WTC11 (cell line): ENCODE data around the gene SNX30. TPM values are rescaled to one million over a fixed set of nuclear protein-coding genes. Genes with fewer than 3 reads are reported as not detected.

Experiments used
- ATAC-seq: fragments of 200-7000 bp; cut with Tn5 transposase; 2 replicates; pipeline ENCODE4 v1.10.0; 2021; ENCODE audit warnings: mild to moderate bottlenecking, moderate library complexity
- CTCF ChIA-PET: fragments of 300-600 bp; sonication (Branson Sonifier 250); formaldehyde crosslinking; loops from one replicate; lab custom pipeline; 2021; ENCODE audit warnings: antibody characterized with exemption; lab: Charles Lee
- POLR2A ChIA-PET: fragments of 350-600 bp; sonication (Branson Sonifier 250); formaldehyde crosslinking; loops from one replicate; lab custom pipeline; 2021; ENCODE audit warnings: antibody characterized with exemption; lab: Charles Lee
- DNase-seq: peaks from one replicate; pipeline ENCODE4 v3.0.0; 2021; ENCODE audit warnings: low spot score
- H3K27ac Mint-ChIP-seq: 2 replicates; pipeline ENCODE4 v1.8.0; 2021; ENCODE audit warnings: mixed read lengths
- H3K27me3 Mint-ChIP-seq: 2 replicates; pipeline ENCODE4 v1.8.0; 2021; ENCODE audit warnings: low read depth, mild to moderate bottlenecking, moderate library complexity, mixed read lengths
- H3K36me3 Mint-ChIP-seq: 2 replicates; pipeline ENCODE4 v1.8.0; 2021; ENCODE audit warnings: mixed read lengths
- H3K4me1 Mint-ChIP-seq: 2 replicates; pipeline ENCODE4 v1.8.0; 2022; ENCODE audit warnings: mixed read lengths
- H3K4me3 Mint-ChIP-seq: 2 replicates; pipeline ENCODE4 v1.8.0; 2021; ENCODE audit warnings: mild to moderate bottlenecking, moderate library complexity, mixed read lengths
- H3K9me3 Mint-ChIP-seq: 2 replicates; pipeline ENCODE4 v1.8.0; 2021; ENCODE audit warnings: mixed read lengths
- ELF4 ChIP-seq: sonication (generic); formaldehyde crosslinking; IDR thresholded peaks from 2 replicates; pipeline ENCODE4 v1.8.1; 2022; ENCODE audit warnings: low read depth, mild to moderate bottlenecking, moderate library complexity, missing genetic modification reagents
- ETV6 ChIP-seq: sonication (generic); formaldehyde crosslinking; IDR thresholded peaks from 2 replicates; pipeline ENCODE4 v1.8.1; 2022; ENCODE audit warnings: mild to moderate bottlenecking, missing genetic modification reagents
- GRHL2 ChIP-seq: fragments of 250-450 bp; sonication (Bioruptor Pico); IDR thresholded peaks from 2 replicates; pipeline ENCODE4 v1.8.0; 2022; ENCODE audit warnings: mild to moderate bottlenecking, moderate library complexity; ENCODE audit not compliant: insufficient replicate concordance, severe bottlenecking
- JAZF1 ChIP-seq: fragments of 250-450 bp; sonication (Bioruptor Pico); IDR thresholded peaks from 2 replicates; pipeline ENCODE4 v1.9.0; 2021; ENCODE audit warnings: moderate library complexity, mild to moderate bottlenecking, inconsistent platforms
- MYBL2 ChIP-seq: sonication (generic); formaldehyde crosslinking; IDR thresholded peaks from 2 replicates; pipeline ENCODE4 v1.8.1; 2023; ENCODE audit warnings: mild to moderate bottlenecking, moderate library complexity, missing genetic modification reagents
- NFATC4 ChIP-seq: fragments of 250-450 bp; sonication (Bioruptor Pico); IDR thresholded peaks from 2 replicates; pipeline ENCODE4 v1.9.0; 2021; ENCODE audit warnings: mild to moderate bottlenecking
- NR2C2 ChIP-seq: sonication (generic); formaldehyde crosslinking; IDR thresholded peaks from 2 replicates; pipeline ENCODE4 v1.8.0; 2022; ENCODE audit warnings: mild to moderate bottlenecking, missing genetic modification reagents
- OVOL2 ChIP-seq: fragments of 250-450 bp; sonication (Bioruptor Pico); IDR thresholded peaks from 2 replicates; pipeline ENCODE4 v1.9.0; 2021; ENCODE audit warnings: mild to moderate bottlenecking, borderline replicate concordance
- TP53 ChIP-seq: sonication (generic); formaldehyde crosslinking; IDR thresholded peaks from 2 replicates; pipeline ENCODE4 v1.8.1; 2023; ENCODE audit warnings: mild to moderate bottlenecking, missing genetic modification reagents
- ZBTB21 ChIP-seq: sonication (generic); formaldehyde crosslinking; IDR thresholded peaks from 2 replicates; pipeline ENCODE4 v1.8.1; 2023; ENCODE audit warnings: mild to moderate bottlenecking, missing genetic modification reagents, borderline replicate concordance
- ZNF121 ChIP-seq: sonication (generic); formaldehyde crosslinking; IDR thresholded peaks from 2 replicates; pipeline ENCODE4 v1.8.0; 2023; ENCODE audit warnings: missing genetic modification reagents
- ZNF317 ChIP-seq: sonication (generic); formaldehyde crosslinking; IDR thresholded peaks from 2 replicates; pipeline ENCODE4 v1.8.1; 2023; ENCODE audit warnings: low read depth, mild to moderate bottlenecking, moderate library complexity, missing genetic modification reagents, borderline replicate concordance
- total RNA-seq: library from RNA; stranded (reverse); gene quantifications from 3 replicates; pipeline ENCODE4 v1.2.3, GENCODE V29; 2021
- TF ChIP-seq, protein P1 (sequence below): sonication (generic); formaldehyde crosslinking; IDR thresholded peaks from 2 replicates; pipeline ENCODE4 v1.8.1; 2023; ENCODE audit warnings: mild to moderate bottlenecking, missing genetic modification reagents, borderline replicate concordance
- TF ChIP-seq, protein P2 (sequence below): sonication (generic); formaldehyde crosslinking; IDR thresholded peaks from 2 replicates; pipeline ENCODE4 v1.8.1; 2023; ENCODE audit warnings: mild to moderate bottlenecking, moderate library complexity, missing genetic modification reagents
- TF ChIP-seq, protein P3 (sequence below): sonication (generic); formaldehyde crosslinking; IDR thresholded peaks from 2 replicates; pipeline ENCODE4 v1.8.0; 2023; ENCODE audit warnings: mild to moderate bottlenecking, missing genetic modification reagents
- TF ChIP-seq, protein P4 (sequence below): sonication (generic); formaldehyde crosslinking; IDR thresholded peaks from 2 replicates; pipeline ENCODE4 v1.8.1; 2022; ENCODE audit warnings: mild to moderate bottlenecking, moderate library complexity, missing genetic modification reagents
- TF ChIP-seq, protein P5 (sequence below): sonication (generic); formaldehyde crosslinking; IDR thresholded peaks from 2 replicates; pipeline ENCODE4 v1.8.0; 2022; ENCODE audit warnings: mild to moderate bottlenecking, missing genetic modification reagents

Gene SNX30
- total RNA-seq, 1 experiment from 2014 or later: 13.4 TPM

DNA sequence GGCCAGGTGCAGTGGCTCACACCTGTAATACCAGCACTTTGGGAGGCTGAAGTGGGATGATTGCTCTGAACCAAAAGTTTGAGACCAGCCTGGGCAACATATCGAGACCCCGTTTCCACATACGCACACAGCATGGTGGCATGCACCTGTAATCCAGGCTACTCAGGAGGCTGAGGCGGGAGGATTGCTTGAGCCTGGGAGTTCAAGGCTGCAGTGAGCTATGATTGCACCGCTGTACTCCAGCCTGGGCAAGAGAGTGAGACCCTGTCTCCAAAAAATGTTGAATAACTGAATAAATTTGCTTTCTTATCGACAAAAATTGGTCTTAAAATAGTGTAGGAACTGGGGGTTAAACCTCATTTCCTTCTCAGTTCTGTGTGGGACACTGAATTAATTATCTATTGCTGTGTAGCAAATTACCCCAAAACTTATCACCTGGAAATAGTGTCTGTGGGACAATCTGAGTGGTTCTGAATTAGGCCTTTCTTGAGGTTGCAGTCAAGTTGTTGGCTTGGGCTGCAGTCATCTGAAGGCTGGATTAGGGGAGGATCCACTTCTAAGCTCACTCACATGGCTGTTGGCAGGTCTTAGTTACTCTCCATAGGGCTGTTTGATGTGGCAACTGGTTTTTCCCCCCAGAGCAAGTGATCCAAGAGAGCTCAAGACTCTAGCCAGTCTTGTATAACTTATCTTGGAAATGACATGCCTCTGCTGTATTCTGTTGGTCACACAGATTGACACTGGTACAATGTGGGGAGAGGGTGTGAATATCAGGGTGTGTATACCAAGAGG, 2.0 kb downstream of the SNX30 start:
- peaks cover 10% of the 10 kb centered on the region for H3K27me3 Mint-ChIP-seq
- no peaks in the 10 kb centered on the region for H3K9me3 Mint-ChIP-seq
- ATAC-seq (no peak), DNase-seq (no peak)
- TF ChIP-seq, protein P1, sequence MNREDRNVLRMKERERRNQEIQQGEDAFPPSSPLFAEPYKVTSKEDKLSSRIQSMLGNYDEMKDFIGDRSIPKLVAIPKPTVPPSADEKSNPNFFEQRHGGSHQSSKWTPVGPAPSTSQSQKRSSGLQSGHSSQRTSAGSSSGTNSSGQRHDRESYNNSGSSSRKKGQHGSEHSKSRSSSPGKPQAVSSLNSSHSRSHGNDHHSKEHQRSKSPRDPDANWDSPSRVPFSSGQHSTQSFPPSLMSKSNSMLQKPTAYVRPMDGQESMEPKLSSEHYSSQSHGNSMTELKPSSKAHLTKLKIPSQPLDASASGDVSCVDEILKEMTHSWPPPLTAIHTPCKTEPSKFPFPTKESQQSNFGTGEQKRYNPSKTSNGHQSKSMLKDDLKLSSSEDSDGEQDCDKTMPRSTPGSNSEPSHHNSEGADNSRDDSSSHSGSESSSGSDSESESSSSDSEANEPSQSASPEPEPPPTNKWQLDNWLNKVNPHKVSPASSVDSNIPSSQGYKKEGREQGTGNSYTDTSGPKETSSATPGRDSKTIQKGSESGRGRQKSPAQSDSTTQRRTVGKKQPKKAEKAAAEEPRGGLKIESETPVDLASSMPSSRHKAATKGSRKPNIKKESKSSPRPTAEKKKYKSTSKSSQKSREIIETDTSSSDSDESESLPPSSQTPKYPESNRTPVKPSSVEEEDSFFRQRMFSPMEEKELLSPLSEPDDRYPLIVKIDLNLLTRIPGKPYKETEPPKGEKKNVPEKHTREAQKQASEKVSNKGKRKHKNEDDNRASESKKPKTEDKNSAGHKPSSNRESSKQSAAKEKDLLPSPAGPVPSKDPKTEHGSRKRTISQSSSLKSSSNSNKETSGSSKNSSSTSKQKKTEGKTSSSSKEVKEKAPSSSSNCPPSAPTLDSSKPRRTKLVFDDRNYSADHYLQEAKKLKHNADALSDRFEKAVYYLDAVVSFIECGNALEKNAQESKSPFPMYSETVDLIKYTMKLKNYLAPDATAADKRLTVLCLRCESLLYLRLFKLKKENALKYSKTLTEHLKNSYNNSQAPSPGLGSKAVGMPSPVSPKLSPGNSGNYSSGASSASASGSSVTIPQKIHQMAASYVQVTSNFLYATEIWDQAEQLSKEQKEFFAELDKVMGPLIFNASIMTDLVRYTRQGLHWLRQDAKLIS (CRISPR knock-in tag): no peak
- peak; percentile 93 for TF ChIP-seq ZNF121 (CRISPR knock-in tag)
- H3K4me3 Mint-ChIP-seq: peak overlapping the region; percentile 82
- peaks cover 22% of the 10 kb centered on the region for H3K4me1 Mint-ChIP-seq
- no peaks in the 10 kb centered on the region for H3K36me3 Mint-ChIP-seq
- CTCF ChIA-PET: interaction anchor here (2.2 to 2.3 kb wide), 2 partner anchors 41 to 67 kb away, joined by 7 to 12 read pairs; no protein-coding TSS in a partner anchor
- no peak overlapping the region; the same call in 1 of the 2 replicates for H3K27ac Mint-ChIP-seq
- POLR2A ChIA-PET: no interaction called here

DNA sequence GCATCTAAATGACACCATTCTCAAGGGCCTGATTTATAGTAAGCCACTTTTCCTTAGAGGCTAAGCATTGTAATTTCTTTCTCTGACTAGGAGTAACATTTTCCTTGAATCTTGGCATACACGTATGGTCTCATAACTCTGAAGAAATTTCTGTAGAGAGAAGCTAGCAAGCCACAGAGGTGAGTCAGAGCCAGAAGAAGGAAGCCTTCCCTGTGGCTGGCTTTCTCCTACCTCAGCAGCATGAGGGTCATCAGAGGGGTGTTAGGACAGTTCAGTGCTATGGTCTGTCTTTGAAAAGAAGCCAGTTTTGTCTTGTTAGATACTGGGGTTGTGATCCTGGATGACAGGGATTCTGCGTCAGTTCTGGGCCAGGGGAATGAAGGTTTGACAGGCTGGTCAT, 3.2 kb downstream of the SNX30 start:
- H3K27ac Mint-ChIP-seq: no peak overlapping the region
- peaks cover 10% of the 10 kb centered on the region for H3K27me3 Mint-ChIP-seq
- no peak for DNase-seq
- POLR2A ChIA-PET: no interaction called here
- peaks cover 22% of the 10 kb centered on the region for H3K4me1 Mint-ChIP-seq
- no peak for ATAC-seq
- TF ChIP-seq ZNF121 (CRISPR knock-in tag) (no peak), OVOL2 (no peak), ETV6 (CRISPR knock-in tag) (no peak), ZNF317 (CRISPR knock-in tag) (no peak), ELF4 (CRISPR knock-in tag) (no peak), ZBTB21 (CRISPR knock-in tag) (no peak), NFATC4 (no peak), GRHL2 (no peak), JAZF1 (CRISPR knock-in tag) (no peak), MYBL2 (no peak), TP53 (CRISPR knock-in tag) (no peak), NR2C2 (CRISPR knock-in tag) (no peak)
- TF ChIP-seq, protein P2, sequence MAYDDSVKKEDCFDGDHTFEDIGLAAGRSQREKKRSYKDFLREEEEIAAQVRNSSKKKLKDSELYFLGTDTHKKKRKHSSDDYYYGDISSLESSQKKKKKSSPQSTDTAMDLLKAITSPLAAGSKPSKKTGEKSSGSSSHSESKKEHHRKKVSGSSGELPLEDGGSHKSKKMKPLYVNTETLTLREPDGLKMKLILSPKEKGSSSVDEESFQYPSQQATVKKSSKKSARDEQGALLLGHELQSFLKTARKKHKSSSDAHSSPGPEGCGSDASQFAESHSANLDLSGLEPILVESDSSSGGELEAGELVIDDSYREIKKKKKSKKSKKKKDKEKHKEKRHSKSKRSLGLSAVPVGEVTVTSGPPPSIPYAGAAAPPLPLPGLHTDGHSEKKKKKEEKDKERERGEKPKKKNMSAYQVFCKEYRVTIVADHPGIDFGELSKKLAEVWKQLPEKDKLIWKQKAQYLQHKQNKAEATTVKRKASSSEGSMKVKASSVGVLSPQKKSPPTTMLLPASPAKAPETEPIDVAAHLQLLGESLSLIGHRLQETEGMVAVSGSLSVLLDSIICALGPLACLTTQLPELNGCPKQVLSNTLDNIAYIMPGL (CRISPR knock-in tag): no peak
- TF ChIP-seq, protein P3, sequence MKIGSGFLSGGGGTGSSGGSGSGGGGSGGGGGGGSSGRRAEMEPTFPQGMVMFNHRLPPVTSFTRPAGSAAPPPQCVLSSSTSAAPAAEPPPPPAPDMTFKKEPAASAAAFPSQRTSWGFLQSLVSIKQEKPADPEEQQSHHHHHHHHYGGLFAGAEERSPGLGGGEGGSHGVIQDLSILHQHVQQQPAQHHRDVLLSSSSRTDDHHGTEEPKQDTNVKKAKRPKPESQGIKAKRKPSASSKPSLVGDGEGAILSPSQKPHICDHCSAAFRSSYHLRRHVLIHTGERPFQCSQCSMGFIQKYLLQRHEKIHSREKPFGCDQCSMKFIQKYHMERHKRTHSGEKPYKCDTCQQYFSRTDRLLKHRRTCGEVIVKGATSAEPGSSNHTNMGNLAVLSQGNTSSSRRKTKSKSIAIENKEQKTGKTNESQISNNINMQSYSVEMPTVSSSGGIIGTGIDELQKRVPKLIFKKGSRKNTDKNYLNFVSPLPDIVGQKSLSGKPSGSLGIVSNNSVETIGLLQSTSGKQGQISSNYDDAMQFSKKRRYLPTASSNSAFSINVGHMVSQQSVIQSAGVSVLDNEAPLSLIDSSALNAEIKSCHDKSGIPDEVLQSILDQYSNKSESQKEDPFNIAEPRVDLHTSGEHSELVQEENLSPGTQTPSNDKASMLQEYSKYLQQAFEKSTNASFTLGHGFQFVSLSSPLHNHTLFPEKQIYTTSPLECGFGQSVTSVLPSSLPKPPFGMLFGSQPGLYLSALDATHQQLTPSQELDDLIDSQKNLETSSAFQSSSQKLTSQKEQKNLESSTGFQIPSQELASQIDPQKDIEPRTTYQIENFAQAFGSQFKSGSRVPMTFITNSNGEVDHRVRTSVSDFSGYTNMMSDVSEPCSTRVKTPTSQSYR: no peak
- TF ChIP-seq, protein P4, sequence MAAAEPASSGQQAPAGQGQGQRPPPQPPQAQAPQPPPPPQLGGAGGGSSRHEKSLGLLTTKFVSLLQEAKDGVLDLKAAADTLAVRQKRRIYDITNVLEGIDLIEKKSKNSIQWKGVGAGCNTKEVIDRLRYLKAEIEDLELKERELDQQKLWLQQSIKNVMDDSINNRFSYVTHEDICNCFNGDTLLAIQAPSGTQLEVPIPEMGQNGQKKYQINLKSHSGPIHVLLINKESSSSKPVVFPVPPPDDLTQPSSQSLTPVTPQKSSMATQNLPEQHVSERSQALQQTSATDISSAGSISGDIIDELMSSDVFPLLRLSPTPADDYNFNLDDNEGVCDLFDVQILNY (CRISPR knock-in tag): no peak
- TF ChIP-seq, protein P5, sequence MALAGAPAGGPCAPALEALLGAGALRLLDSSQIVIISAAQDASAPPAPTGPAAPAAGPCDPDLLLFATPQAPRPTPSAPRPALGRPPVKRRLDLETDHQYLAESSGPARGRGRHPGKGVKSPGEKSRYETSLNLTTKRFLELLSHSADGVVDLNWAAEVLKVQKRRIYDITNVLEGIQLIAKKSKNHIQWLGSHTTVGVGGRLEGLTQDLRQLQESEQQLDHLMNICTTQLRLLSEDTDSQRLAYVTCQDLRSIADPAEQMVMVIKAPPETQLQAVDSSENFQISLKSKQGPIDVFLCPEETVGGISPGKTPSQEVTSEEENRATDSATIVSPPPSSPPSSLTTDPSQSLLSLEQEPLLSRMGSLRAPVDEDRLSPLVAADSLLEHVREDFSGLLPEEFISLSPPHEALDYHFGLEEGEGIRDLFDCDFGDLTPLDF (CRISPR knock-in tag): no peak
- TF ChIP-seq, protein P1 (CRISPR knock-in tag): no peak
- TF ChIP-seq, all 79 proteins: peak for 0
- no peak overlapping the region for H3K4me3 Mint-ChIP-seq
- H3K36me3 Mint-ChIP-seq: no peaks in the 10 kb centered on the region
- CTCF ChIA-PET: no interaction called here
- no peaks in the 10 kb centered on the region for H3K9me3 Mint-ChIP-seq
